Gastroesophageal sphincter (tissue), 3 donors: ENCODE measurements around the gene KCMF1.

ENCODE experiments used
- CTCF ChIP-seq, 4 experiments: fragments of 200-600 bp in 2 of 4; fragments of 450-650 bp in 2 of 4; sonication (generic) in 1 of 4; IDR thresholded peaks; one replicate each; pipeline ENCODE4 v1.5.1; 2017 to 2019; ENCODE audit warnings: antibody characterized with exemption in 4 of 4, mild to moderate bottlenecking in 2 of 4, moderate library complexity in 2 of 4
- POLR2A ChIP-seq, 2 donors: fragments of 450-650 bp; IDR thresholded peaks; one replicate each; pipeline ENCODE4 v1.6.1; 2017; ENCODE audit warnings: antibody characterized with exemption in 2 of 2, mild to moderate bottlenecking in 2 of 2, moderate library complexity in 1 of 2

- TF ChIP-seq CTCF (IDR thresholded peaks at IDR 0.05) (no peak), POLR2A (IDR thresholded peaks at IDR 0.05) (no peak)
Measured at GRCh38 chr2:85010404-85010803, 39.4 kb downstream of the KCMF1 start.
